ENCODE measurements around the gene ZNF337.

DNA sequence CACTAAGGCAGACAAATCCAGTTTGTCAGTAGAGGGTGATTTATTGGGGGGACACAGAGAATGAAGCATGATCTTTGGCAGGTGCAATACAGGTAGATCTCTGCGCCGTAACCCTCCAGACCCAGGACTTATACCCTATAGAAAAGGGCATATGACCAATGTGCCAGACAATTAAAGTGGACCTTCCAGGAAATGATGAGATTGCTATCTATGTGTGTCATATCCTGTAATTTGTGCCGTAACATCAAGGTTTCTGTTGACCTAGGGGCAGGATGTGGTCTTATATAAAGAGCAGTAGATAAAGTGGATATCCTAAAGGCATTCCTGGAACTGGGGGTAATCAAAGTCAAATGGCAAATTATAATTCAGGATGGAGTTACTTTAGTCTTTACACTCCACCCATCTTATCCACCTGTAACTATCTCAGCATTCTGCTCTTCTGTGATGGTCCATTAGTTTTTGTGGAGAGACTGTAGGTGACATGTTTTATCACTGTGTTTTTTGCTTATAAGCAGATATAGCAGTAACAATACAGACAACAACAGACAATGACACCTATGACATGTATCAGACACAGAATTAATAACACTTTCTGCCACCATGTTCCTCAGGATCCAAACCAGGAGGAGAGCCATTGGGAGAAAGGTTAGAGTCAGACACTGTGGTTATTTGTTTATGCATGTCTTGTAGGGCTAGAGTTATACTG, 43.1 kb upstream of the ZNF337 start:
- TF ChIP-seq POLR2AphosphoS5 (IDR thresholded peaks at IDR 0.05; ENCODE audit: low read depth, low read length), result no peak
- TF ChIP-seq, protein P1, sequence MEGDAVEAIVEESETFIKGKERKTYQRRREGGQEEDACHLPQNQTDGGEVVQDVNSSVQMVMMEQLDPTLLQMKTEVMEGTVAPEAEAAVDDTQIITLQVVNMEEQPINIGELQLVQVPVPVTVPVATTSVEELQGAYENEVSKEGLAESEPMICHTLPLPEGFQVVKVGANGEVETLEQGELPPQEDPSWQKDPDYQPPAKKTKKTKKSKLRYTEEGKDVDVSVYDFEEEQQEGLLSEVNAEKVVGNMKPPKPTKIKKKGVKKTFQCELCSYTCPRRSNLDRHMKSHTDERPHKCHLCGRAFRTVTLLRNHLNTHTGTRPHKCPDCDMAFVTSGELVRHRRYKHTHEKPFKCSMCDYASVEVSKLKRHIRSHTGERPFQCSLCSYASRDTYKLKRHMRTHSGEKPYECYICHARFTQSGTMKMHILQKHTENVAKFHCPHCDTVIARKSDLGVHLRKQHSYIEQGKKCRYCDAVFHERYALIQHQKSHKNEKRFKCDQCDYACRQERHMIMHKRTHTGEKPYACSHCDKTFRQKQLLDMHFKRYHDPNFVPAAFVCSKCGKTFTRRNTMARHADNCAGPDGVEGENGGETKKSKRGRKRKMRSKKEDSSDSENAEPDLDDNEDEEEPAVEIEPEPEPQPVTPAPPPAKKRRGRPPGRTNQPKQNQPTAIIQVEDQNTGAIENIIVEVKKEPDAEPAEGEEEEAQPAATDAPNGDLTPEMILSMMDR (IDR thresholded peaks at IDR 0.05), result no peak
- TF ChIP-seq, protein P2, sequence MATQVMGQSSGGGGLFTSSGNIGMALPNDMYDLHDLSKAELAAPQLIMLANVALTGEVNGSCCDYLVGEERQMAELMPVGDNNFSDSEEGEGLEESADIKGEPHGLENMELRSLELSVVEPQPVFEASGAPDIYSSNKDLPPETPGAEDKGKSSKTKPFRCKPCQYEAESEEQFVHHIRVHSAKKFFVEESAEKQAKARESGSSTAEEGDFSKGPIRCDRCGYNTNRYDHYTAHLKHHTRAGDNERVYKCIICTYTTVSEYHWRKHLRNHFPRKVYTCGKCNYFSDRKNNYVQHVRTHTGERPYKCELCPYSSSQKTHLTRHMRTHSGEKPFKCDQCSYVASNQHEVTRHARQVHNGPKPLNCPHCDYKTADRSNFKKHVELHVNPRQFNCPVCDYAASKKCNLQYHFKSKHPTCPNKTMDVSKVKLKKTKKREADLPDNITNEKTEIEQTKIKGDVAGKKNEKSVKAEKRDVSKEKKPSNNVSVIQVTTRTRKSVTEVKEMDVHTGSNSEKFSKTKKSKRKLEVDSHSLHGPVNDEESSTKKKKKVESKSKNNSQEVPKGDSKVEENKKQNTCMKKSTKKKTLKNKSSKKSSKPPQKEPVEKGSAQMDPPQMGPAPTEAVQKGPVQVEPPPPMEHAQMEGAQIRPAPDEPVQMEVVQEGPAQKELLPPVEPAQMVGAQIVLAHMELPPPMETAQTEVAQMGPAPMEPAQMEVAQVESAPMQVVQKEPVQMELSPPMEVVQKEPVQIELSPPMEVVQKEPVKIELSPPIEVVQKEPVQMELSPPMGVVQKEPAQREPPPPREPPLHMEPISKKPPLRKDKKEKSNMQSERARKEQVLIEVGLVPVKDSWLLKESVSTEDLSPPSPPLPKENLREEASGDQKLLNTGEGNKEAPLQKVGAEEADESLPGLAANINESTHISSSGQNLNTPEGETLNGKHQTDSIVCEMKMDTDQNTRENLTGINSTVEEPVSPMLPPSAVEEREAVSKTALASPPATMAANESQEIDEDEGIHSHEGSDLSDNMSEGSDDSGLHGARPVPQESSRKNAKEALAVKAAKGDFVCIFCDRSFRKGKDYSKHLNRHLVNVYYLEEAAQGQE (IDR thresholded peaks at IDR 0.05; ENCODE audit: insufficient read depth in 1 of 2, low read depth in 2 of 2, low read length in 1 of 2), result no peak

Data from Panc1 (cell line).